K562 (cell line): Measurements from ENCODE around the gene DGLUCY. TPM values are rescaled to one million over a fixed set of nuclear protein-coding genes. Genes with fewer than 3 reads are reported as not detected.

ENCODE experiments used
- ATAC-seq: fragments of 200-7000 bp; cut with Tn5 transposase; 3 replicates; pipeline ENCODE4 v1.9.1; 2020; ENCODE audit warnings: moderate library complexity
- BruUV-seq: library from RNA; stranded (reverse); fragments of 400-500 nt; replicated peaks from 2 replicates; lab custom pipeline; 2021; lab: Mats Ljungman, UMichigan
- CTCF ChIA-PET: fragments of 300-600 bp; formaldehyde crosslinking; extraction: SDS; loops from one replicate; lab custom pipeline; 2021; ENCODE audit warnings: low intra/inter-chr PET ratio; lab: Yijun Ruan, JAX
- POLR2A ChIA-PET: fragments of 300-600, 350-650 bp; sonication (Branson Sonifier 250); formaldehyde crosslinking; extraction: SDS; loops from one replicate; lab custom pipeline; 2021; ENCODE audit warnings: antibody characterized with exemption, inconsistent platforms; lab: Yijun Ruan, JAX
- DNase-seq, 4 experiments: peaks; one replicate each; pipeline versions ENCODE4 v3.0.0 to v3.0.0-alpha.2; 2011 to 2018; ENCODE audit warnings: low spot score in 3 of 4, mixed read lengths in 3 of 4; ENCODE audit errors: extremely low read depth in 1 of 4
- FAIRE-seq: peaks from 2 replicates; lab custom pipeline; 2011; peaks lifted over from hg19 to GRCh38; lab: Jason Lieb, UNC
- H2AFZ ChIP-seq: 2 replicates; pipeline ENCODE4 v1.6.0; 2011; ENCODE audit warnings: low read depth, low read length, control low read depth, inconsistent platforms
- H3K27ac ChIP-seq: fragments of 200-600 bp; 3 replicates; pipeline ENCODE4 v1.8.0; 2011; ENCODE audit warnings: low read depth, mild to moderate bottlenecking, control low read depth, inconsistent platforms, low read length, moderate library complexity, mixed read lengths; ENCODE audit errors: extremely low read depth
- H3K27me3 ChIP-seq, 2 experiments: fragments of 300-600 bp in 1 of 2; 2 replicates in 1 of 2; 3 replicates in 1 of 2; pipeline versions ENCODE4 v1.6.0 to v1.8.0; 2011; ENCODE audit warnings: inconsistent platforms in 2 of 2, low read length in 2 of 2, mild to moderate bottlenecking in 1 of 2, mixed read lengths in 1 of 2, moderate library complexity in 1 of 2; ENCODE audit not compliant: control insufficient read depth in 2 of 2, insufficient read depth in 2 of 2
- H3K36me3 ChIP-seq: fragments of 300-600 bp; 3 replicates; pipeline ENCODE4 v1.8.0; 2011; ENCODE audit warnings: mild to moderate bottlenecking, low read length, inconsistent platforms; ENCODE audit not compliant: control insufficient read depth, insufficient read depth
- H3K4me1 ChIP-seq, 2 experiments: fragments of 200-600 bp in 1 of 2; replicated peaks in 1 of 2; 2 replicates in 1 of 2; 3 replicates in 1 of 2; pipeline versions ENCODE4 v1.5.1 to v1.8.0; 2011; ENCODE audit warnings: inconsistent platforms in 2 of 2, low read length in 2 of 2, mild to moderate bottlenecking in 1 of 2, mixed read lengths in 1 of 2, moderate library complexity in 1 of 2; ENCODE audit not compliant: control insufficient read depth in 2 of 2, insufficient read depth in 2 of 2
- H3K4me2 ChIP-seq: 2 replicates; pipeline ENCODE4 v1.6.1; 2011; ENCODE audit warnings: low read length, control low read depth, inconsistent platforms, mixed read lengths; ENCODE audit not compliant: insufficient read depth
- H3K4me3 ChIP-seq: fragments of 200-600 bp; sonication (generic), shearing (Covaris generic); 2 replicates; pipeline ENCODE4 v1.5.1; 2016; ENCODE audit warnings: control low read depth, inconsistent platforms
- H3K79me2 ChIP-seq: fragments of 200-600 bp; 3 replicates; pipeline ENCODE4 v1.8.0; 2011; ENCODE audit warnings: low read length, inconsistent platforms; ENCODE audit not compliant: control insufficient read depth, insufficient read depth
- H3K9ac ChIP-seq, 2 experiments: 2 replicates each; pipeline versions ENCODE4 v1.6.0 to v1.6.1; 2011; ENCODE audit warnings: low read depth in 2 of 2, low read length in 2 of 2, control low read depth in 1 of 2, inconsistent platforms in 1 of 2, mild to moderate bottlenecking in 1 of 2, mixed read lengths in 1 of 2; ENCODE audit not compliant: insufficient read depth in 1 of 2
- H3K9me1 ChIP-seq: one replicate; pipeline ENCODE4 v1.6.0; 2011; ENCODE audit warnings: inconsistent platforms, mild to moderate bottlenecking, low read length, moderate library complexity; ENCODE audit not compliant: control insufficient read depth, insufficient read depth
- H3K9me3 ChIP-seq: replicated peaks from 2 replicates; pipeline ENCODE4 v1.5.1; 2011; ENCODE audit warnings: low read depth, low read length, inconsistent platforms; ENCODE audit not compliant: control insufficient read depth, insufficient read depth
- H4K20me1 ChIP-seq: replicated peaks from 2 replicates; pipeline ENCODE4 v1.6.1; 2011; ENCODE audit warnings: low read length, inconsistent platforms, mixed read lengths; ENCODE audit not compliant: control insufficient read depth, insufficient read depth
- ARID1B ChIP-seq: fragments of 450-650 bp; IDR thresholded peaks from 2 replicates; pipeline ENCODE4 v1.6.1; 2016; ENCODE audit warnings: antibody characterized with exemption, mild to moderate bottlenecking, inconsistent platforms
- MYC ChIP-seq, 2 experiments: fragments of 250-450 bp in 1 of 2; sonication (Bioruptor Pico) in 1 of 2; IDR thresholded peaks; 2 replicates each; pipeline versions ENCODE4 v1.5.1 to v1.6.1; 2012 to 2021; ENCODE audit warnings: low read depth in 2 of 2, borderline replicate concordance in 1 of 2, improper control_type of control experiment in 1 of 2, low read length in 1 of 2, mild to moderate bottlenecking in 1 of 2, moderate library complexity in 1 of 2
- NRF1 ChIP-seq, 2 experiments: fragments of 450-650 bp; IDR thresholded peaks in 1 of 2; conservative IDR thresholded peaks in 1 of 2; 2 replicates each; pipeline ENCODE4 v1.6.1; 2014; ENCODE audit warnings: mild to moderate bottlenecking in 2 of 2
- RNF219 ChIP-seq: fragments of 250-450 bp; sonication (Bioruptor Pico); IDR thresholded peaks from 2 replicates; pipeline ENCODE4 v1.5.0; 2022; ENCODE audit warnings: mild to moderate bottlenecking
- SMAD2 ChIP-seq: fragments of 150-350 bp; IDR thresholded peaks from 2 replicates; pipeline ENCODE4 v1.6.1; 2014; ENCODE audit warnings: low read depth, mild to moderate bottlenecking, low read length
- THRAP3 ChIP-seq: fragments of 450-650 bp; IDR thresholded peaks from 2 replicates; pipeline ENCODE4 v1.6.1; 2016; ENCODE audit warnings: mild to moderate bottlenecking, inconsistent platforms, borderline replicate concordance
- ZNF121 ChIP-seq: sonication (generic); formaldehyde crosslinking; conservative IDR thresholded peaks from 2 replicates; pipeline ENCODE4 v1.8.0; 2022; ENCODE audit warnings: missing genetic modification reagents
- ZNF75A ChIP-seq: fragments of 450-650 bp; formaldehyde crosslinking; IDR thresholded peaks from 2 replicates; pipeline ENCODE4 v1.4.0; 2020; ENCODE audit warnings: mild to moderate bottlenecking
- WGBS: fragments of 100-300 bp; shearing (Covaris generic); methylation state at CpG from one replicate; pipeline ENCODE4 v1.1.6; 2016; ENCODE audit warnings: low coverage, mixed read lengths; ENCODE audit not compliant: insufficient coverage; ENCODE audit errors: missing lambda C conversion rate; 5-methylcytosine and 5-hydroxymethylcytosine counted together
- in situ Hi-C: fragments of 300-500 bp; cut with MboI; formaldehyde crosslinking; loops from 4 replicates; pipeline ENCODE4 v1.15.0; 2018; ENCODE audit warnings: inconsistent platforms, mixed read lengths
- intact Hi-C: fragments of 100-400 bp; cut with micrococcal nuclease; formaldehyde crosslinking; loops from 2 replicates; pipeline ENCODE4 v1.14.2; 2022
- polyA plus RNA-seq, 8 experiments: library from polyadenylated mRNA; depleted of rRNA in 4 of 8; stranded (reverse) in 5 of 8; unstranded in 3 of 8; fragments of >200 nt; fragmentation: Nextera tagmentation in 2 of 8; fragmentation: Illumina TruSeq in 1 of 8; extraction: Ambion mirVana in 2 of 8; extraction: Trizol in 1 of 8; gene quantifications; 2 replicates each; pipeline versions ENCODE4 v1.2.1 to v1.2.3, GENCODE V29; 2011 to 2014; ENCODE audit warnings: inconsistent platforms in 1 of 8, missing spikeins in 1 of 8
- total RNA-seq, 7 experiments: library from RNA; depleted of rRNA in 6 of 7; stranded (reverse); fragments of >200 nt in 6 of 7; fragmentation: Illumina TruSeq in 2 of 7; extraction: Trizol in 2 of 7; gene quantifications; 2 replicates each; pipeline versions ENCODE4 v1.2.1 to v1.2.3, GENCODE V29; 2011 to 2021; ENCODE audit warnings: low replicate concordance in 1 of 7
- TF ChIP-seq, protein P1 (sequence below): fragments of 450-650 bp; IDR thresholded peaks from 2 replicates; pipeline ENCODE4 v1.6.1; 2014; ENCODE audit warnings: low read depth, mild to moderate bottlenecking, moderate library complexity, borderline replicate concordance
- TF ChIP-seq, protein P2 (sequence below): fragments of 200-800 bp; sonication (Bioruptor generic); IDR thresholded peaks from 2 replicates; pipeline ENCODE4 v1.6.1; 2017; ENCODE audit warnings: missing genetic modification characterization, missing compliant biosample characterization

Gene DGLUCY
- total and polyA plus RNA-seq, 9 of the 15 experiments (the other 6 are each of a cell fraction or from before 2014, with no cell fraction given): 9.9 to 28.4 (median 21.0) TPM

DNA sequence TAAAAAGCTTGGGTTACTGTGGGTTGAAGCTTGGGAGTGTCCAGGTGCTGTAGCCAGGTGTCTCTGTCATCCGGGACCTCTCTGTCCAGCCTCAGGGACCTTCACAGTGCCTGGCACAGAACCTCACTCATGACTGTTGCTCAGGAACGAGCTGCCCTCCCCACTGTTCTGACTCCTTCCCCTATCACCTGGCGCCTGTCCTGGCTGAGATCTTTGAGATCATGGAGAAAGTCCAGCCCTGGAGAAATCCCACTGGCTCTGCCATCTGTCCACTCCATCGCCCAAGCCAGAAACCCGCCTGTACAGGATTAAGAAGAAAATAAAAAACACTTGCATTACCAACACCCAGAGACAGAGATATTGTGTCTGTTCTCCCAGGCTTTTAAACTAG, 53.5 kb downstream of the DGLUCY start:
- H3K9me1 ChIP-seq: no peaks in the 10 kb centered on the region
- H3K4me2 ChIP-seq: no peak overlapping the region
- H3K9me3 ChIP-seq: no peaks in the 10 kb centered on the region
- H3K4me3 ChIP-seq: no peak overlapping the region
- no peak overlapping the region for H3K27ac ChIP-seq
- ChIA-PET POLR2A (interaction anchor here (0.7 kb wide), 1 partner anchor 379 kb away, joined by 3 read pairs; no protein-coding TSS in a partner anchor), CTCF (no interaction called here)
- intact Hi-C loops (no loop called here), in situ Hi-C loops (no loop called here)
- no peaks in the 10 kb centered on the region for H3K79me2 ChIP-seq
- no peak overlapping the region for H2AFZ ChIP-seq
- TF ChIP-seq ZNF121 (no peak), SMAD2 (no peak), ARID1B (no peak), MYC (IDR thresholded peaks at IDR 0.05; ENCODE audit: low read depth, low read length) (no peak), MYC (CRISPR knock-in tag; IDR thresholded peaks at IDR 0.05; ENCODE audit: borderline replicate concordance, low read depth) (no peak)
- 85% methylated on average over 5 of the region's 5 CpGs for WGBS
- FAIRE-seq: no peak
- H3K27me3 ChIP-seq: no peaks in the 10 kb centered on the region
- no peak for DNase-seq
- ATAC-seq: no peak
- no peak overlapping the region for H3K9ac ChIP-seq
- no peaks in the 10 kb centered on the region; a peak in 1 of 5 replicates for H3K4me1 ChIP-seq
- no TSS peak for BruUV-seq
- H4K20me1 ChIP-seq: no peaks in the 10 kb centered on the region; the same call in 1 of the 2 replicates
- H3K36me3 ChIP-seq: peaks cover 36% of the 10 kb centered on the region; the same call in 1 of the 3 replicates

- in situ Hi-C loops (no loop called here), intact Hi-C loops (loop anchor here (10.0 kb wide), 1 partner anchor 245 kb away; the partner anchor contains the start of gene CCDC88C)
- ChIA-PET CTCF (no interaction called here), POLR2A (interaction anchor here (0.7 kb wide), 1 partner anchor 134 kb away, joined by 3 read pairs; no protein-coding TSS in a partner anchor)
- Histone ChIP-seq H3K9ac (no peak overlapping the region), H3K4me1 (no peaks in the 10 kb centered on the region), H3K79me2 (no peaks in the 10 kb centered on the region), H2AFZ (no peak overlapping the region), H3K9me3 (no peaks in the 10 kb centered on the region), H3K4me3 (no peak overlapping the region), H3K27me3 (no peaks in the 10 kb centered on the region), H3K4me2 (no peak overlapping the region), H3K36me3 (peaks cover 36% of the 10 kb centered on the region; the same call in 1 of the 3 replicates), H3K9me1 (no peaks in the 10 kb centered on the region), H3K27ac (no peak overlapping the region), H4K20me1 (no peaks in the 10 kb centered on the region; the same call in 1 of the 2 replicates)
- 72% methylated on average over 5 of the region's 8 CpGs for WGBS
- ATAC-seq: no peak
- DNase-seq: no peak
- BruUV-seq: no TSS peak
- no peak for FAIRE-seq
- TF ChIP-seq ZNF75A (no peak), RNF219 (CRISPR knock-in tag) (no peak), NRF1 (conservative IDR thresholded peaks at IDR 0.05 in 1 of 2, IDR thresholded peaks at IDR 0.05 in 1 of 2) (no peak), THRAP3 (no peak)
- TF ChIP-seq, protein P1, sequence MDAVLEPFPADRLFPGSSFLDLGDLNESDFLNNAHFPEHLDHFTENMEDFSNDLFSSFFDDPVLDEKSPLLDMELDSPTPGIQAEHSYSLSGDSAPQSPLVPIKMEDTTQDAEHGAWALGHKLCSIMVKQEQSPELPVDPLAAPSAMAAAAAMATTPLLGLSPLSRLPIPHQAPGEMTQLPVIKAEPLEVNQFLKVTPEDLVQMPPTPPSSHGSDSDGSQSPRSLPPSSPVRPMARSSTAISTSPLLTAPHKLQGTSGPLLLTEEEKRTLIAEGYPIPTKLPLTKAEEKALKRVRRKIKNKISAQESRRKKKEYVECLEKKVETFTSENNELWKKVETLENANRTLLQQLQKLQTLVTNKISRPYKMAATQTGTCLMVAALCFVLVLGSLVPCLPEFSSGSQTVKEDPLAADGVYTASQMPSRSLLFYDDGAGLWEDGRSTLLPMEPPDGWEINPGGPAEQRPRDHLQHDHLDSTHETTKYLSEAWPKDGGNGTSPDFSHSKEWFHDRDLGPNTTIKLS: no peak
- TF ChIP-seq, protein P2, sequence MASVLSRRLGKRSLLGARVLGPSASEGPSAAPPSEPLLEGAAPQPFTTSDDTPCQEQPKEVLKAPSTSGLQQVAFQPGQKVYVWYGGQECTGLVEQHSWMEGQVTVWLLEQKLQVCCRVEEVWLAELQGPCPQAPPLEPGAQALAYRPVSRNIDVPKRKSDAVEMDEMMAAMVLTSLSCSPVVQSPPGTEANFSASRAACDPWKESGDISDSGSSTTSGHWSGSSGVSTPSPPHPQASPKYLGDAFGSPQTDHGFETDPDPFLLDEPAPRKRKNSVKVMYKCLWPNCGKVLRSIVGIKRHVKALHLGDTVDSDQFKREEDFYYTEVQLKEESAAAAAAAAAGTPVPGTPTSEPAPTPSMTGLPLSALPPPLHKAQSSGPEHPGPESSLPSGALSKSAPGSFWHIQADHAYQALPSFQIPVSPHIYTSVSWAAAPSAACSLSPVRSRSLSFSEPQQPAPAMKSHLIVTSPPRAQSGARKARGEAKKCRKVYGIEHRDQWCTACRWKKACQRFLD (CRISPR knock-in tag): no peak
Measured at GRCh38 chr14:91169951-91170350, 56.1 kb downstream of the DGLUCY start.
